Colonic mucosa (tissue), 4 donors: ENCODE results near the gene CYP27B1. TPM values are rescaled to one million over a fixed set of nuclear protein-coding genes. Genes with fewer than 3 reads are reported as not detected.
"Not testable (repeated sequence)": the region's sequence is repeated elsewhere in the genome, so short reads cannot be mapped to it uniquely, and the experiment has no call there.

ENCODE experiments used
- DNase-seq: peaks from one replicate; pipeline ENCODE4 v3.0.0-alpha.2; 2020
- H3K27ac ChIP-seq: fragments of 200-600 bp; one replicate; pipeline ENCODE4 v1.8.0; 2021
- H3K27me3 ChIP-seq: fragments of 200-600 bp; one replicate; pipeline ENCODE4 v1.8.0; 2021
- H3K36me3 ChIP-seq: fragments of 200-600 bp; one replicate; pipeline ENCODE4 v1.8.0; 2021
- H3K4me1 ChIP-seq: fragments of 200-600 bp; one replicate; pipeline ENCODE4 v1.8.0; 2021; ENCODE audit warnings: mild to moderate bottlenecking
- H3K4me3 ChIP-seq: fragments of 200-600 bp; one replicate; pipeline ENCODE4 v1.8.0; 2021
- H3K9ac ChIP-seq, 2 donors: one replicate each; pipeline ENCODE4 v1.7.0; 2013; ENCODE audit warnings: control low read depth in 2 of 2, low read depth in 2 of 2, low read length in 2 of 2
- H3K9me3 ChIP-seq: fragments of 200-600 bp; one replicate; pipeline ENCODE4 v1.8.0; 2021
- CTCF ChIP-seq: fragments of 200-600 bp; IDR thresholded peaks from one replicate; pipeline ENCODE4 v1.8.0; 2022; ENCODE audit warnings: antibody characterized with exemption, mild to moderate bottlenecking
- intact Hi-C: fragments of 100-400 bp; cut with DNase I; formaldehyde crosslinking; loops from one replicate; pipeline ENCODE4 v1.14.1; 2022
- total RNA-seq, 2 donors: library from RNA; stranded (reverse); fragmentation: NEBNext Ultra II Directional in 1 of 2; extraction: Animal tissue kit (Norgen Biotek cat#: 25700) in 1 of 2; gene quantifications; one replicate each; pipeline ENCODE4 v1.2.1, GENCODE V29; 2021
- donor health status: healthy.
- donor health status: DM: no; HTN: no; CAD: no.
- donor health status: DM: no; HTN: no; CAD: no.

The CYP27B1 gene
- total RNA-seq, 2 donors from 2014 or later, result 0.80 to 1.6 TPM

GRCh38 chr12:57718641-57719528, 48.0 kb downstream of the CYP27B1 start:
- no peaks in the 10 kb centered on the region for H3K4me1 ChIP-seq
- intact Hi-C loops, result no loop called here
- H3K27me3 ChIP-seq, result no peaks in the 10 kb centered on the region
- peaks cover 14% of the 10 kb centered on the region for H3K36me3 ChIP-seq
- no peak for TF ChIP-seq CTCF
- H3K27ac ChIP-seq, result no peak overlapping the region
- H3K9me3 ChIP-seq, result no peaks in the 10 kb centered on the region
- no peak overlapping the region for H3K4me3 ChIP-seq
- DNase-seq, result no peak
- no peak overlapping the region for H3K9ac ChIP-seq

GRCh38 chr12:57717846-57718640, 48.8 kb downstream of the CYP27B1 start:
- peaks cover 14% of the 10 kb centered on the region for H3K36me3 ChIP-seq
- intact Hi-C loops, result no loop called here

DNA sequence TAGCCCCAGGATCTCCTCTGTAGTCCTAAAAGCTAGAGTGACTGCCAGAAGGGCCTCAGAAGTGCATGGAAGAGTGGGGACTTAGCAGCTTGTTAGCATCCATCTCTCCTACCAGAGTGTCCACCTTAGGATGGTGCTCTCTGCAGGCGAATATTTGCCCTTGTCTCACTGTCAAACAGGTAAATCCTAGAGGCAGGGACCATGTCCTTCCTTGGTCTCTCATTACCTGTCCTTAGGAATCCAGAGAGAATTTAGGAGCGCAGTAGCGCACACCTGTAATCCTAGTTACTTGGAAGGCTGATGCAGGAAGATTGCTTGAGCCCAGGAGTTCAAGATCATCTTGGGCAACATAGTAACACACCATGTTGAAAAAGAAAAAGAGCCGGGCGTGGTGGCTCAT, 49.7 kb downstream of the CYP27B1 start:
- H3K27ac ChIP-seq, result no peak overlapping the region
- H3K9ac ChIP-seq, result no peak overlapping the region
- H3K27me3 ChIP-seq, result no peaks in the 10 kb centered on the region
- H3K4me3 ChIP-seq, result no peak overlapping the region
- no peak for TF ChIP-seq CTCF
- intact Hi-C loops, result no loop called here
- no peaks in the 10 kb centered on the region for H3K9me3 ChIP-seq
- H3K4me1 ChIP-seq, result no peaks in the 10 kb centered on the region
- no peak for DNase-seq
- H3K36me3 ChIP-seq, result peaks cover 14% of the 10 kb centered on the region

More at GRCh38 chr12:57717846-57718640, 48.8 kb downstream of the CYP27B1 start:
- no peak for DNase-seq
- TF ChIP-seq CTCF, result no peak
- Histone ChIP-seq H3K4me3 (no peak overlapping the region), H3K9ac (no peak overlapping the region), H3K4me1 (no peaks in the 10 kb centered on the region), H3K27me3 (no peaks in the 10 kb centered on the region), H3K9me3 (no peaks in the 10 kb centered on the region), H3K27ac (no peak overlapping the region)

- no peak overlapping the region for H3K9ac ChIP-seq
- no peak for DNase-seq
- H3K9me3 ChIP-seq, result no peaks in the 10 kb centered on the region
- peaks cover 14% of the 10 kb centered on the region for H3K36me3 ChIP-seq
- no peak overlapping the region for H3K27ac ChIP-seq
- TF ChIP-seq CTCF, result no peak
- intact Hi-C loops, result no loop called here
- no peak overlapping the region for H3K4me3 ChIP-seq
- no peaks in the 10 kb centered on the region for H3K4me1 ChIP-seq
- H3K27me3 ChIP-seq, result no peaks in the 10 kb centered on the region
These were observed 50.6 kb downstream of the CYP27B1 start for GRCh38 chr12:57716305-57716704.

DNA sequence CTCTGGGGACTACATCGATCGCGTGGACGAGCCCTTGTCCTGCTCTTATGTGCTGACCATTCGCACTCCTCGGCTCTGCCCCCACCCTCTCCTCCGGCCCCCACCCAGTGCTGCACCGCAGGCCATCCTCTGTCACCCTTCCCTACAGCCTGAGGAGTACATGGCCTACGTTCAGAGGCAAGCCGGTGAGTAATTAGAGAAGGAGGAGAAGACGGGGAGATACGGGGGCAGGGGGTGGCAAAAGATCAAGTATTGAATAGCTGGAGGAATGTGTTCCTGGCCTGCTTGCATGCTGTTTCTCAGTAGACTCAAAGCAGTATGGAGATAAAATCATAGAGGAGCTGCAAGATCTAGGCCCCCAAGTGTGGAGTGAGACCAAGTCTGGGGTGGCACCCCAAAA, 51.1 kb downstream of the CYP27B1 start:
- DNase-seq, result no peak
- Histone ChIP-seq H3K4me1 (no peaks in the 10 kb centered on the region), H3K36me3 (peaks cover 14% of the 10 kb centered on the region), H3K9ac (no peak overlapping the region), H3K27me3 (no peaks in the 10 kb centered on the region), H3K27ac (no peak overlapping the region), H3K4me3 (no peak overlapping the region), H3K9me3 (no peaks in the 10 kb centered on the region)
- no peak for TF ChIP-seq CTCF
- intact Hi-C loops, result no loop called here

GRCh38 chr12:57715036-57715748, 51.7 kb downstream of the CYP27B1 start:
- H3K27me3 ChIP-seq, H3K27ac ChIP-seq, H3K4me3 ChIP-seq, DNase-seq, H3K9ac ChIP-seq, intact Hi-C loops, H3K9me3 ChIP-seq, H3K4me1 ChIP-seq: not testable (repeated sequence)
- H3K36me3 ChIP-seq, result peaks cover 14% of the 10 kb centered on the region
